Dermis microvascular lymphatic vessel endothelial cell (primary cell): ENCODE measurements around the gene DNAH14. TPM values are rescaled to one million over a fixed set of nuclear protein-coding genes. Genes with fewer than 3 reads are reported as not detected.

ENCODE experiments used
- DNase-seq, 2 donors: peaks; one replicate each; pipeline versions ENCODE4 v3.0.0 to v3.0.0-alpha.2; 2010; ENCODE audit warnings: low read depth in 2 of 2
- total RNA-seq: library from RNA; depleted of rRNA; stranded (reverse); fragments of >200 nt; gene quantifications from 2 replicates; pipeline ENCODE4 v1.2.1, GENCODE V29; 2014

DNAH14 gene
- total RNA-seq, 1 donor from 2014 or later = 4.6 TPM

DNA sequence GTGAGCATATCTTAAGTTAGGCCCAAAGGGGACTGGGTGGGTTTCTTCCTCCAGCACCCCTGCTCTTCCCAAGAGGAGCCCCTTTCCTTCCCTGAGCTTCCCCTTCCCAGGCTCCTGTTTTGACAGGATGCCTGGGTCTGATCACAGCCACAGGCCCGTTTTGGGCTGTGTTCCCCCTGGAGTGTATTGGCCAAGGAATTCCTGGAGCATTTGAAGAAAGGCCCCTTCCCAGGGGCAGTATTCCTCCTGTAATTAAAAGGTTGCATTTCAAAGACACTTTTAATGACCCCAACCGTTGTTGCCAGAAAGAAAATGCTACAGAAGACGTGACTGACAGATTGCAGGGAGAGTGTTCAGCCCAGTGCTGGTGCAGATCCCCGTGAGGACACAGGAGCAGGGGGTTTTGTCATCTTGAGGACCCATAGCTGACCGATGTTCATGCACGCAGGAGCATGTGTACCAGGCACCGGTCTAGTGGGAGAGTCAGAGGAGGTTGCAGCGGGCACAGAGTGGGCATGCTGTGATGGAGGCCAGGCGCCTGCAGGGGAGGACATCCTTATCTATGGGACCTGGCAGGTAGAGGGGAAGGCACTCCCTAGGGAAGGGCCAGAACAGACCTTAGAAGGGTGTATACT, 517.6 kb downstream of the DNAH14 start:
- no peak for DNase-seq

DNA sequence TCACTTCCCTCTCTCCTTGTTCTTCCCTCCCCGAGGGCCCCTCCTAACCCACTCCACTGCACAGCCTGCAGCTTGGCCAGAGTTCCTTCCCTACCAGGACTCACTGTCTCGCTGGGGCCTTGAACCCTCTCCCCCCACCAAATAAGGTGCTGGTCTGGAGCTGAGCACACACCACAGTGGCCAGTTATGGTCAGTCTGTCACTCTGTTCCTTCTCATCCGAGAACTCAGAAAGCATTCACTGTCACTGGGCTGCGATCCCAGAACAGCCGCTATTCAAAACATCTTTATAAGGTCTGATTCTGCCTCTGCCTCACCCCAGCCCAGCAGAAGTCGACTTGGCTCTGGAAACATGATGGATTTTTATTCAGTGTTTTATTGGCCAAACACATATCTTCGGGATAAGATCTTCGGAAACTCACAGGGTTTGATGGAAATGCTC, 518.2 kb downstream of the DNAH14 start:
- no peak for DNase-seq

DNA sequence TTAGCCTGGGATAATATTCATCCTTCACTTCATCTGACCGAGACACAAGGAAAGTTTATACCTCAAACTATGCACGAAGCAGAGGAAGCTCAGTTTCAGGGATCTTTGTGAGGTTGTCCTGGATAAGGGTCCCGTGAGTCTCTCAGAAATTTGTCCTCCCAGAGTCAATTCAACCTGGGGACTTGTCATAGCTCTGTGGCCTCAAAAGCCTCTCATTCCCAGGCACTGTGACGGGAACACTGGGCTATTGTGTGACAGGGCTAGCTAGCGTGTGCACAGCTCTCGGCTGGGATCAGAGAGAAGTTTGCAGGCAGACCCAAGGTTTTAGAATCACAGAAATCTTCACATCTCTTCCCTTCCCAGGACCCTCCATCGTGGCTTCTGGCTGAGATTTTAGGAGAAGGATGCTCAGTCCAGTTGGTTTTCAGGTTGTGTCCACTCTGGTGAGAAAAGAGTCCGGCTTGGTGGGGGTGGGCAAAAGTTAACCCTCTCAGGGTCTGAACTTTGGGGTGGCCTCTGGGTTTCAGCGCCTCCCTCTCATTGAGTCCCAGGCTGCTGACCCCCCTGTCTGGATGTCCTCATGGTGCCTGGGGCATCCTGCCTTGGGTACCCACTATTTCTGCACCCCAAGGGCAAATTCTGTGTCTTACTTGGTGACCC, 518.8 kb downstream of the DNAH14 start:
- no peak for DNase-seq
